Loucy (cell line): Measurements from ENCODE around the gene PLXDC1.

Experiments used
- H2AFZ ChIP-seq: fragments of 200-600 bp; sonication (generic); 2 replicates; pipeline ENCODE4 v1.6.0; 2016; ENCODE audit warnings: antibody characterized with exemption, mild to moderate bottlenecking, low read length, moderate library complexity
- H3F3A ChIP-seq: fragments of 200-600 bp; 2 replicates; pipeline ENCODE4 v1.6.0; 2016; ENCODE audit warnings: antibody characterized with exemption, low read depth, mild to moderate bottlenecking
- H3K27me3 ChIP-seq: fragments of 200-600 bp; sonication (generic); 2 replicates; pipeline ENCODE4 v1.6.1; 2014; ENCODE audit warnings: low read length, mild to moderate bottlenecking; ENCODE audit not compliant: insufficient read depth, poor library complexity, severe bottlenecking
- H3K36me3 ChIP-seq: fragments of 200-600 bp; sonication (generic); 2 replicates; pipeline ENCODE4 v1.6.1; 2016; ENCODE audit warnings: low read length; ENCODE audit not compliant: insufficient read depth
- H3K4me1 ChIP-seq: fragments of 200-600 bp; sonication (generic); 2 replicates; pipeline ENCODE4 v1.5.1; 2014; ENCODE audit warnings: low read length, mild to moderate bottlenecking; ENCODE audit not compliant: insufficient read depth, poor library complexity, severe bottlenecking
- H3K4me2 ChIP-seq: fragments of 200-600 bp; sonication (generic); 2 replicates; pipeline ENCODE4 v1.6.0; 2014; ENCODE audit warnings: antibody characterized with exemption, low read length, low read depth, mild to moderate bottlenecking; ENCODE audit not compliant: poor library complexity, severe bottlenecking
- H3K4me3 ChIP-seq: fragments of 200-600 bp; sonication (generic); 2 replicates; pipeline ENCODE4 v1.5.1; 2014; ENCODE audit warnings: low read length, mild to moderate bottlenecking, mixed read lengths; ENCODE audit not compliant: poor library complexity, severe bottlenecking
- H3K79me2 ChIP-seq: fragments of 200-600 bp; sonication (generic); 2 replicates; pipeline ENCODE4 v1.6.1; 2014; ENCODE audit warnings: low read length; ENCODE audit not compliant: insufficient read depth
- H3K9ac ChIP-seq: fragments of 200-600 bp; sonication (generic); 2 replicates; pipeline ENCODE4 v1.6.0; 2014; ENCODE audit warnings: mild to moderate bottlenecking, low read depth, low read length, moderate library complexity; ENCODE audit not compliant: poor library complexity, severe bottlenecking
- H3K9me2 ChIP-seq: fragments of 200-600 bp; sonication (generic); replicated peaks from 2 replicates; pipeline ENCODE4 v1.6.1; 2016; ENCODE audit warnings: low read depth, low read length, mixed read lengths
- H3K9me3 ChIP-seq: fragments of 200-600 bp; sonication (generic); 2 replicates; pipeline ENCODE4 v1.6.1; 2014; ENCODE audit warnings: mild to moderate bottlenecking, antibody characterized with exemption, low read length, low read depth; ENCODE audit not compliant: insufficient read depth
- H4K20me1 ChIP-seq: fragments of 200-600 bp; sonication (generic); 2 replicates; pipeline ENCODE4 v1.6.0; 2014; ENCODE audit warnings: antibody characterized with exemption, low read length, mild to moderate bottlenecking; ENCODE audit not compliant: insufficient read depth, poor library complexity, severe bottlenecking
- EZH2phosphoT487 ChIP-seq: fragments of 200-600 bp; IDR thresholded peaks from 2 replicates; pipeline ENCODE4 v1.6.1; 2018; ENCODE audit warnings: antibody characterized with exemption, mild to moderate bottlenecking, moderate library complexity, borderline replicate concordance
- TF ChIP-seq, protein P1 (sequence below): fragments of 200-600 bp; sonication (generic); conservative IDR thresholded peaks from 2 replicates; pipeline ENCODE4 v1.5.1; 2014; ENCODE audit warnings: mild to moderate bottlenecking, antibody characterized with exemption, low read length

Gene PLXDC1

DNA sequence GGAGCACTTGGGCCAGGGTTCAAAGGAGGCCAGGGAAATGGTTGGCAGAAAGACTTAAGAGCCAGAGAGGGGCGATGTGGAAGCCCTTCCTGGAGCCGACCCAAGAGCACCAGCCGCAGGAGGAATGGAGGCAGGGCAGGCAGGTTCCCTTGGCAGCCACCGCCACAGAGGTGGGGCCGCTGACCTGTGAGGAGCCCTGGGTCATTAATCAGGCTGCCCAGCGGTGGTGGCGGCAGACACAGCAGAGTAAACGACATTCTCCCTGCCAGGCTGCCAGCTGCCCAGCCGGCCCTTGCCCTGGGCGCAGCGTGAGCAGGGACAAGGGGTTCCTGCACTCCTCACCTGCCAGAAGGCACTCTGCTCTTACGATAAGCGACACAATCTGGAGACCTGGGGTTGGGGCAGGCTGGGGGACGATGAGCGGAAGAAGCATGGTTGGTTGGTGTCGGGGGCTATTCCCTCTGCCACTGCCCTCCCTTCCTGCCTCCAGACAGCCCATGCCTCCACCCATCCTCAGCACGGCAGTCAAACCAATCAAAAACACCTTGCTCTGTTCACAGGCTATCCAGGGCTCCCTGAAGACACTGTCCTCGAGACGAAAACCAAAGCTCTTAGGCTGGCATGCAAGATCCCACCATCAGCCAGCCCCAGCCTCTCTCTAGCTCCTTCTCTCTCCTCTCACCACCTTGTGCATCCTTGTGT lies 40.9 kb downstream of the PLXDC1 start:
- H3K4me1 ChIP-seq: no peaks in the 10 kb centered on the region
- no peak overlapping the region for H3K4me2 ChIP-seq
- no peaks in the 10 kb centered on the region for H3K79me2 ChIP-seq
- H3K27me3 ChIP-seq: no peaks in the 10 kb centered on the region
- H3K9ac ChIP-seq: no peak overlapping the region
- H3K4me3 ChIP-seq: no peak overlapping the region
- H4K20me1 ChIP-seq: no peaks in the 10 kb centered on the region
- TF ChIP-seq EZH2phosphoT487: no peak
- H2AFZ ChIP-seq: no peak overlapping the region
- H3F3A ChIP-seq: no peaks in the 10 kb centered on the region
- no peaks in the 10 kb centered on the region for H3K36me3 ChIP-seq
- no peaks in the 10 kb centered on the region for H3K9me2 ChIP-seq
- H3K9me3 ChIP-seq: no peaks in the 10 kb centered on the region

DNA sequence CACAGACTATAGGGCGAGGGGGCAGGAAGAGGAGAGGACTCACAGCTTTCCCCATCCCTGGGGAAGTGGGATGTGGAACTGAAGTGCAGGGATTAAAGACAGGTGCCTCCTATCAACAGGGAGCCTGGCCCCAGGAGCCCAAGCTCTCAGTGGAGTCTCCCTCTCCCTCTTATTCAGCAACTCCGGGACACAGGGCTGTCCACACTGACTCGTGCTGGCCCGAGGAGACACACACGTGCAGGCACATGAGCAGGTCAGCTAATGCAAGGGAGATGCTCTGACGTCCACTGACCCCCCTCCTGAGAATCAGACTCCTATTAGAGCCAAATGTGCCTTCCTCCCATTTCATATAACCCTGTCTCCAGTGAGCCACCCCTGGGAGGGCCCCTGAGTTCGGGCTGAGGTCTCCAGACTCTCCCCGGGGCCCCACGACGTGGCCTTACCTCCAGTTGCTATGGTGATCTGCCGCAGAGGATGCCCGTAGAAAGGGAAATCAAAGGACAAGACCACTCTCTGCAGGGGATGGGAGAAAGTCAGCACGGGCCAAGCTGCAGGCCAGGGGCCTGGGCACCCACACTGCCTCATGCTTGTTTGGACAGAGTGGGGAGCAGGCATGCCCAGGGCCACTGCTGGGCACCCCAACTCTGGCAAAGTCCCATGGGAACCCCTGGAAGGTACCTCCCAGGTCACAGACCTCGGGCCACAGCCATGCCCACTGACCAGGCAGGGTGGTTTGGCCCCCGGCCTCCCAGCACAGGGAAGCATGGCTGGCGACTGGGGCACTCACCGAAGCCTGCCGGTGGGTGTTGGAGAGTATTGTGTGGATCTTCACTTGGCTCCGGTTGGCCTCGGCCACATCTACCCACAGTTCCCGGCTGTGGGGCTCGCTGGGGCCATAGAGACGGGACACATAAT lies 42.7 kb downstream of the PLXDC1 start:
- no peak overlapping the region for H3K4me3 ChIP-seq
- H4K20me1 ChIP-seq: no peaks in the 10 kb centered on the region
- H3K9me3 ChIP-seq: no peaks in the 10 kb centered on the region
- no peak overlapping the region for H3K4me2 ChIP-seq
- H3K79me2 ChIP-seq: no peaks in the 10 kb centered on the region
- H3K9me2 ChIP-seq: no peaks in the 10 kb centered on the region
- no peaks in the 10 kb centered on the region for H3F3A ChIP-seq
- H3K27me3 ChIP-seq: no peaks in the 10 kb centered on the region
- H2AFZ ChIP-seq: no peak overlapping the region
- H3K36me3 ChIP-seq: no peaks in the 10 kb centered on the region
- no peak overlapping the region for H3K9ac ChIP-seq
- no peak for TF ChIP-seq EZH2phosphoT487
- TF ChIP-seq, protein P1, sequence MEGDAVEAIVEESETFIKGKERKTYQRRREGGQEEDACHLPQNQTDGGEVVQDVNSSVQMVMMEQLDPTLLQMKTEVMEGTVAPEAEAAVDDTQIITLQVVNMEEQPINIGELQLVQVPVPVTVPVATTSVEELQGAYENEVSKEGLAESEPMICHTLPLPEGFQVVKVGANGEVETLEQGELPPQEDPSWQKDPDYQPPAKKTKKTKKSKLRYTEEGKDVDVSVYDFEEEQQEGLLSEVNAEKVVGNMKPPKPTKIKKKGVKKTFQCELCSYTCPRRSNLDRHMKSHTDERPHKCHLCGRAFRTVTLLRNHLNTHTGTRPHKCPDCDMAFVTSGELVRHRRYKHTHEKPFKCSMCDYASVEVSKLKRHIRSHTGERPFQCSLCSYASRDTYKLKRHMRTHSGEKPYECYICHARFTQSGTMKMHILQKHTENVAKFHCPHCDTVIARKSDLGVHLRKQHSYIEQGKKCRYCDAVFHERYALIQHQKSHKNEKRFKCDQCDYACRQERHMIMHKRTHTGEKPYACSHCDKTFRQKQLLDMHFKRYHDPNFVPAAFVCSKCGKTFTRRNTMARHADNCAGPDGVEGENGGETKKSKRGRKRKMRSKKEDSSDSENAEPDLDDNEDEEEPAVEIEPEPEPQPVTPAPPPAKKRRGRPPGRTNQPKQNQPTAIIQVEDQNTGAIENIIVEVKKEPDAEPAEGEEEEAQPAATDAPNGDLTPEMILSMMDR: no peak
- no peaks in the 10 kb centered on the region for H3K4me1 ChIP-seq

DNA sequence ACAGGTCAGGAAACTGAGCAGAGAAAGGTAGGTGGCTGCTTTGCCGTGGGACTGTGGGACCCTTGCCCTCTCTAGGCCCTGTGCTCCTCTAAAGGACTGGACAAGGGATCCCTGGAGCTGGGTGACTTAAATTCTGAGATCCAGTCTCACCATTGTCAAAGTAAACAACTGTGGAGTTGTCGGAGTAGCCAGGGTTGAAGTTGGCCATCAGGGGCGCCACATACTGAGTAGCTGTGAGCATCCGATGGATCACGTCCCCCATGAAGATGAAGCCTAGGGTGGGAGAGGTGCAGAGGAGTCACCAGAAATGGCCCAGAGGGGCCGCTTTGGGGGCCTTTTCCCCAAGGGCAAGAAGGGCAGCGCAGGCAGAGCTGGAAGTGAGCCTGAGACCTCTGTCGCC lies 43.5 kb downstream of the PLXDC1 start:
- Histone ChIP-seq H2AFZ (no peak overlapping the region; the same call in 1 of the 2 replicates), H3K4me1 (no peaks in the 10 kb centered on the region), H3K36me3 (no peaks in the 10 kb centered on the region), H3K79me2 (no peaks in the 10 kb centered on the region), H3F3A (no peaks in the 10 kb centered on the region), H3K27me3 (no peaks in the 10 kb centered on the region), H3K9me3 (no peaks in the 10 kb centered on the region), H3K4me2 (no peak overlapping the region), H4K20me1 (no peaks in the 10 kb centered on the region), H3K4me3 (no peak overlapping the region), H3K9ac (no peak overlapping the region), H3K9me2 (no peaks in the 10 kb centered on the region)
- no peak for TF ChIP-seq EZH2phosphoT487
- TF ChIP-seq, protein P1: no peak
